Panc1 (cell line): ENCODE data around the gene CCDC88A.

Experiments used
- POLR2AphosphoS5 ChIP-seq: IDR thresholded peaks from 2 replicates; pipeline ENCODE4 v1.6.1; 2012; ENCODE audit warnings: mild to moderate bottlenecking, low read depth, low read length, moderate library complexity
- REST ChIP-seq, 2 experiments: IDR thresholded peaks; 2 replicates each; pipeline ENCODE4 v1.6.1; 2011 to 2012; ENCODE audit warnings: low read depth in 2 of 2, control low read depth in 1 of 2, low read length in 1 of 2, mild to moderate bottlenecking in 1 of 2, moderate library complexity in 1 of 2; ENCODE audit not compliant: insufficient read depth in 1 of 2
- SIN3A ChIP-seq: IDR thresholded peaks from 2 replicates; pipeline ENCODE4 v1.6.1; 2012; ENCODE audit warnings: low read depth, mild to moderate bottlenecking, low read length, moderate library complexity, borderline replicate concordance; ENCODE audit not compliant: insufficient read depth
- TCF7L2 ChIP-seq: IDR thresholded peaks from 2 replicates; pipeline ENCODE4 v1.6.1; 2011; ENCODE audit warnings: mild to moderate bottlenecking, low read depth, low read length, inconsistent platforms
- TF ChIP-seq, protein P1 (sequence below): fragments of 450-650 bp; IDR thresholded peaks from 2 replicates; pipeline ENCODE4 v1.5.1; 2017; ENCODE audit warnings: mild to moderate bottlenecking

GRCh38 chr2:55459714-55460274, 40.1 kb upstream of the CCDC88A start:
- TF ChIP-seq, protein P1, sequence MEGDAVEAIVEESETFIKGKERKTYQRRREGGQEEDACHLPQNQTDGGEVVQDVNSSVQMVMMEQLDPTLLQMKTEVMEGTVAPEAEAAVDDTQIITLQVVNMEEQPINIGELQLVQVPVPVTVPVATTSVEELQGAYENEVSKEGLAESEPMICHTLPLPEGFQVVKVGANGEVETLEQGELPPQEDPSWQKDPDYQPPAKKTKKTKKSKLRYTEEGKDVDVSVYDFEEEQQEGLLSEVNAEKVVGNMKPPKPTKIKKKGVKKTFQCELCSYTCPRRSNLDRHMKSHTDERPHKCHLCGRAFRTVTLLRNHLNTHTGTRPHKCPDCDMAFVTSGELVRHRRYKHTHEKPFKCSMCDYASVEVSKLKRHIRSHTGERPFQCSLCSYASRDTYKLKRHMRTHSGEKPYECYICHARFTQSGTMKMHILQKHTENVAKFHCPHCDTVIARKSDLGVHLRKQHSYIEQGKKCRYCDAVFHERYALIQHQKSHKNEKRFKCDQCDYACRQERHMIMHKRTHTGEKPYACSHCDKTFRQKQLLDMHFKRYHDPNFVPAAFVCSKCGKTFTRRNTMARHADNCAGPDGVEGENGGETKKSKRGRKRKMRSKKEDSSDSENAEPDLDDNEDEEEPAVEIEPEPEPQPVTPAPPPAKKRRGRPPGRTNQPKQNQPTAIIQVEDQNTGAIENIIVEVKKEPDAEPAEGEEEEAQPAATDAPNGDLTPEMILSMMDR: no peak
- TF ChIP-seq TCF7L2 (no peak), POLR2AphosphoS5 (no peak), REST (IDR thresholded peaks at IDR 0.05; ENCODE audit: insufficient read depth in 1 of 2, low read depth in 2 of 2, low read length in 1 of 2) (no peak), SIN3A (no peak)
